Daoy (cell line): ENCODE measurements around the gene DEK. TPM values are rescaled to one million over a fixed set of nuclear protein-coding genes. Genes with fewer than 3 reads are reported as not detected.
"Not testable (repeated sequence)": the region's sequence is repeated elsewhere in the genome, so short reads cannot be mapped to it uniquely, and the experiment has no call there.

ENCODE experiments used
- DNase-seq: peaks from one replicate; pipeline ENCODE4 v3.0.0-alpha.2; 2015; ENCODE audit warnings: low read depth
- total RNA-seq: library from RNA; depleted of rRNA; stranded (reverse); fragments of >200 nt; shearing (Covaris generic); gene quantifications from 2 replicates; pipeline ENCODE4 v1.2.3, GENCODE V29; 2014

Gene DEK
- total RNA-seq, 1 experiment from 2014 or later: 320 TPM

- no peak for DNase-seq
Measured at GRCh38 chr6:18240230-18240629, 24.1 kb downstream of the DEK start.

GRCh38 chr6:18237167-18237566, 27.2 kb downstream of the DEK start:
- no peak for DNase-seq

- no peak for DNase-seq
Measured at GRCh38 chr6:18235524-18235923, 28.8 kb downstream of the DEK start.

GRCh38 chr6:18234564-18234963, 29.8 kb downstream of the DEK start:
- no peak for DNase-seq

GRCh38 chr6:18233770-18234169, 30.6 kb downstream of the DEK start:
- not testable (repeated sequence) for DNase-seq

GRCh38 chr6:18231856-18232255, 32.5 kb downstream of the DEK start:
- DNase-seq: not testable (repeated sequence)

- not testable (repeated sequence) for DNase-seq
Measured at GRCh38 chr6:18228590-18228989, 35.7 kb downstream of the DEK start.

- not testable (repeated sequence) for DNase-seq
Measured at GRCh38 chr6:18227166-18227565, 37.2 kb downstream of the DEK start.

GRCh38 chr6:18226451-18227105, 37.8 kb downstream of the DEK start:
- DNase-seq: not testable (repeated sequence)

- DNase-seq: no peak
Measured at GRCh38 chr6:18221288-18221615, 43.1 kb downstream of the DEK start.

- DNase-seq: no peak
Measured at GRCh38 chr6:18219591-18219990, 44.7 kb downstream of the DEK start.

- no peak for DNase-seq
Measured at GRCh38 chr6:18218233-18218632, 46.1 kb downstream of the DEK start.

GRCh38 chr6:18216411-18216810, 47.9 kb downstream of the DEK start:
- peak; percentile 17 for DNase-seq

- DNase-seq: no peak
Measured at GRCh38 chr6:18215436-18215835, 48.9 kb downstream of the DEK start.

- DNase-seq: no peak
Measured at GRCh38 chr6:18214003-18214402, 50.3 kb downstream of the DEK start.

GRCh38 chr6:18213439-18213838, 50.9 kb downstream of the DEK start:
- no peak for DNase-seq

GRCh38 chr6:18212231-18212630, 52.1 kb downstream of the DEK start:
- no peak for DNase-seq

GRCh38 chr6:18211338-18211737, 53.0 kb downstream of the DEK start:
- DNase-seq: no peak

- DNase-seq: no peak
Measured at GRCh38 chr6:18210707-18211106, 53.6 kb downstream of the DEK start.

GRCh38 chr6:18209539-18210197, 54.7 kb downstream of the DEK start:
- no peak for DNase-seq

GRCh38 chr6:18208778-18209177, 55.6 kb downstream of the DEK start:
- not testable (repeated sequence) for DNase-seq

- DNase-seq: no peak
Measured at GRCh38 chr6:18207949-18208348, 56.4 kb downstream of the DEK start.

GRCh38 chr6:18207438-18207837, 56.9 kb downstream of the DEK start:
- no peak for DNase-seq

- DNase-seq: no peak
Measured at GRCh38 chr6:18206591-18206990, 57.7 kb downstream of the DEK start.
